ENCODE data around the gene BTNL9.

DNA sequence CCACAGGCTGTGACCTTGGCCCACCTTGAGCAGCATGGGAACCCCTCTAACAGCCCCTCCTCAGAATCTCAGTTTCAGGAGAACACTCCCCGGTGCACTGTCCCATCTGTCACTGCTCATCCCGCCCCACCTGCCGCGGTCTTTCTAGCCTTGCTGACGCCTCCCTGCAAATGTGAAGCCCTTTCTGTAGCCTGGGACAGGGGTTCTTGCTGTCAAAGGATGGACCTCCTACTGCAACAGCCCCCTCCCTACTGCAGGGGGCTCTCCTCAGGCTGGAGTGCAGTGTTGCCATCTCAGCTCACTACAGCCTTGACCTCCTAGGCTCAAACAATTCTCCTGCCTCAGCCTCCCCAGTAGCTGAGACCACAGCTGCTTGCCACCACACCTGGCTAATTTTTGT, 70.9 kb downstream of the BTNL9 start:
- TF ChIP-seq POLR2AphosphoS5 (IDR thresholded peaks at IDR 0.05; ENCODE audit: low read depth, low read length) (no peak), TAF1 (IDR thresholded peaks at IDR 0.05; ENCODE audit: low read depth, low read length) (no peak), POLR2A (IDR thresholded peaks at IDR 0.05; ENCODE audit: low read depth, low read length) (no peak), POU2F2 (IDR thresholded peaks at IDR 0.05; ENCODE audit: low read depth, low read length) (no peak), SPI1 (IDR thresholded peaks at IDR 0.05; ENCODE audit: low read depth, low read length) (no peak)

All from GM12891 (cell line).